A673 (cell line): ENCODE results near the gene EYA4. TPM values are rescaled to one million over a fixed set of nuclear protein-coding genes. Genes with fewer than 3 reads are reported as not detected.
"Not testable (repeated sequence)": the region's sequence is repeated elsewhere in the genome, so short reads cannot be mapped to it uniquely, and the experiment has no call there.

Source experiments
- BruUV-seq: library from RNA; stranded (reverse); fragments of 400-500 nt; replicated peaks from 2 replicates; lab custom pipeline; 2021; lab: Mats Ljungman, UMichigan
- CTCF ChIA-PET: fragments of 300-600 bp; sonication (Branson Sonifier 250); formaldehyde crosslinking; loops from one replicate; lab custom pipeline; 2022; ENCODE audit warnings: antibody characterized with exemption; lab: Charles Lee
- POLR2A ChIA-PET: fragments of 300-600 bp; sonication (Branson Sonifier 250); formaldehyde crosslinking; loops from one replicate; lab custom pipeline; 2022; ENCODE audit warnings: antibody characterized with exemption; ENCODE audit not compliant: low non-redundant PET; lab: Charles Lee
- DNase-seq: peaks from one replicate; pipeline ENCODE4 v3.0.0-alpha.2; 2015; ENCODE audit warnings: low spot score
- H3K27ac ChIP-seq: fragments of 200-600 bp; sonication (generic); 2 replicates; pipeline ENCODE4 v1.5.1; 2016; ENCODE audit warnings: mixed run types, low read depth, mild to moderate bottlenecking, mixed read lengths, antibody characterized with exemption, low read length; ENCODE audit not compliant: poor library complexity, severe bottlenecking
- H3K27me3 ChIP-seq: fragments of 200-600 bp; sonication (generic); replicated peaks from 2 replicates; pipeline ENCODE4 v1.6.1; 2017; ENCODE audit warnings: mixed run types, low read depth, mild to moderate bottlenecking, mixed read lengths, antibody characterized with exemption, low read length; ENCODE audit not compliant: insufficient read depth, poor library complexity
- H3K36me3 ChIP-seq: fragments of 200-600 bp; sonication (generic); 2 replicates; pipeline ENCODE4 v1.6.1; 2016; ENCODE audit warnings: mixed run types, mild to moderate bottlenecking, mixed read lengths, antibody characterized with exemption, low read length; ENCODE audit not compliant: insufficient read depth, poor library complexity, severe bottlenecking
- H3K4me1 ChIP-seq: fragments of 200-600 bp; sonication (generic); 2 replicates; pipeline ENCODE4 v1.6.1; 2017; ENCODE audit warnings: mixed run types, mild to moderate bottlenecking, mixed read lengths, antibody characterized with exemption, low read length; ENCODE audit not compliant: insufficient read depth, poor library complexity, severe bottlenecking
- H3K4me3 ChIP-seq: fragments of 200-600 bp; sonication (generic); 2 replicates; pipeline ENCODE4 v1.5.1; 2016; ENCODE audit warnings: low read depth, mixed run types, mild to moderate bottlenecking, mixed read lengths, low read length; ENCODE audit not compliant: poor library complexity, severe bottlenecking
- H3K9me3 ChIP-seq: fragments of 200-600 bp; sonication (generic); 2 replicates; pipeline ENCODE4 v1.6.1; 2016; ENCODE audit warnings: mixed run types, low read depth, mild to moderate bottlenecking, mixed read lengths, antibody characterized with exemption, low read length; ENCODE audit not compliant: poor library complexity, severe bottlenecking
- EZH2 ChIP-seq: fragments of 200-600 bp; sonication (generic); IDR thresholded peaks from 2 replicates; pipeline ENCODE4 v1.6.1; 2017; ENCODE audit warnings: borderline replicate concordance, low read depth, mild to moderate bottlenecking, mixed read lengths, antibody characterized with exemption, low read length; ENCODE audit not compliant: poor library complexity, severe bottlenecking
- intact Hi-C: fragments of 100-400 bp; cut with micrococcal nuclease; formaldehyde crosslinking; loops from one replicate; pipeline ENCODE4 v1.10.0; 2022; ENCODE audit not compliant: unreplicated experiment
- total RNA-seq: library from RNA; stranded (reverse); gene quantifications from 2 replicates; pipeline ENCODE4 v1.2.3, GENCODE V29; 2021
- TF ChIP-seq, protein P1 (sequence below): fragments of 300-800, 200-600 bp; sonication (generic); conservative IDR thresholded peaks from 2 replicates; pipeline ENCODE4 v1.5.1; 2017; ENCODE audit warnings: low read depth, mild to moderate bottlenecking, antibody characterized with exemption, low read length, moderate library complexity, mixed read lengths

Gene EYA4
- total RNA-seq, 1 experiment from 2014 or later: 1.3 TPM

DNA sequence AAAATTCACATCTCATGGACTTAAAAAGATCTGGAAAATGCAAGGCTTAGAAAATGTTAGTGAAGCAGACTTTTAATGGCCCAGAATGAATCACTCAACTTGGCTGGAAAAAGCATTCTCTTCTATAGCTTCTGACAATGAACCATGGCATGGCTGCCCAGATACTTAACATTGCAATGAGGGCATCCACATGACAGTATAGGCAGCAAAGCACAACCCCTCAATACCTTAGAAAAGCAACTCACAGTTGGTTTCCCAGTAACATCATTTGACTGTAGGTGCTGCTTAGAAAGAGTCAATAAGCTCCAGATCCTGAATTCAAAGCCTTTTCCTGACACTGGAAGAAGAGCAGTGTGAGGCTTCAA is 155.8 kb downstream of the EYA4 start:
- BruUV-seq: no TSS peak
- H3K27me3 ChIP-seq: no peaks in the 10 kb centered on the region
- H3K27ac ChIP-seq: no peak overlapping the region
- ChIA-PET CTCF (no interaction called here), POLR2A (no interaction called here)
- no peaks in the 10 kb centered on the region for H3K36me3 ChIP-seq
- no peaks in the 10 kb centered on the region for H3K9me3 ChIP-seq
- intact Hi-C loops: no loop called here
- TF ChIP-seq, protein P1, sequence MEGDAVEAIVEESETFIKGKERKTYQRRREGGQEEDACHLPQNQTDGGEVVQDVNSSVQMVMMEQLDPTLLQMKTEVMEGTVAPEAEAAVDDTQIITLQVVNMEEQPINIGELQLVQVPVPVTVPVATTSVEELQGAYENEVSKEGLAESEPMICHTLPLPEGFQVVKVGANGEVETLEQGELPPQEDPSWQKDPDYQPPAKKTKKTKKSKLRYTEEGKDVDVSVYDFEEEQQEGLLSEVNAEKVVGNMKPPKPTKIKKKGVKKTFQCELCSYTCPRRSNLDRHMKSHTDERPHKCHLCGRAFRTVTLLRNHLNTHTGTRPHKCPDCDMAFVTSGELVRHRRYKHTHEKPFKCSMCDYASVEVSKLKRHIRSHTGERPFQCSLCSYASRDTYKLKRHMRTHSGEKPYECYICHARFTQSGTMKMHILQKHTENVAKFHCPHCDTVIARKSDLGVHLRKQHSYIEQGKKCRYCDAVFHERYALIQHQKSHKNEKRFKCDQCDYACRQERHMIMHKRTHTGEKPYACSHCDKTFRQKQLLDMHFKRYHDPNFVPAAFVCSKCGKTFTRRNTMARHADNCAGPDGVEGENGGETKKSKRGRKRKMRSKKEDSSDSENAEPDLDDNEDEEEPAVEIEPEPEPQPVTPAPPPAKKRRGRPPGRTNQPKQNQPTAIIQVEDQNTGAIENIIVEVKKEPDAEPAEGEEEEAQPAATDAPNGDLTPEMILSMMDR: no peak
- no peak for TF ChIP-seq EZH2
- no peak overlapping the region for H3K4me3 ChIP-seq
- DNase-seq: no peak
- peaks cover 13% of the 10 kb centered on the region for H3K4me1 ChIP-seq

DNA sequence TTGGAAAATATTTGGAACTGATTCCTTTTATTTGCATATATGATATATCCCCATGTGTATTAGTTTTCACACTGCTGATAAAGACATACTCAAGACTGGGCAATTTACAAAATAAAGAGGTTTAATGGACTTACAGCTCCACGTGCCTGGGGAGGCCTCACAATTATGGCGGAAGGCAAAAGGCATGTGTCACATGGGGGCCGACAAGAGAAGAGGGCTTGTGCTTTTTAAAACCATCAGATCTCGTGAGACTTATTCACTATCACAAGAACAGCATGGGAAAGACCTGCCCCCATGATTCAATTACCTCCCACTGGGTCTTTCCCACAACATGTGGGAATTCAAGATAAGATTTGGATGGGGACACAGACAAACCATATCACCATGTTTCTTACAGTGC is 156.4 kb downstream of the EYA4 start:
- H3K9me3 ChIP-seq, DNase-seq, H3K27ac ChIP-seq, H3K36me3 ChIP-seq, POLR2A ChIA-PET, H3K27me3 ChIP-seq, CTCF ChIA-PET, H3K4me3 ChIP-seq, intact Hi-C loops, BruUV-seq, H3K4me1 ChIP-seq: not testable (repeated sequence)

DNA sequence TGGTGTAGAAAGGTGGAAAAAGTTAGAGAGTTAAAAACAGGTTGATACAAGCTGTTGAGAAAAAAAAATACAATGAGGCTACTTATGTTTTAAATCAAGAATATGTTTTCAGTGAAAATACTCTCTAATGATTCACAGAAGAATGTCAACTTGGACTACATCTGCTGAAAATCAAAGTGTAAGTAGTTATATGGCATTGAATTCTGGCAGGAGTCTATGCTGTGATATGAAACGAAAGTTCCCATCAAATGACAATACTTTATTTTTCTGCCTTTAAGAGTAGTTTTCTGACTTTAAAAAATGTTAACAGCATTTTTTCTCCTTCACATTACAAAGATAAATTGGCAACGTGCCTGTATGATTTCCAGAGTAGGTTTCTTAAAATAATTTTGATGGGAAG is 158.3 kb downstream of the EYA4 start:
- BruUV-seq: no TSS peak
- H3K27me3 ChIP-seq: no peaks in the 10 kb centered on the region
- no peaks in the 10 kb centered on the region for H3K9me3 ChIP-seq
- peaks cover 2% of the 10 kb centered on the region for H3K4me1 ChIP-seq
- TF ChIP-seq EZH2: no peak
- TF ChIP-seq, protein P1: no peak
- ChIA-PET POLR2A (no interaction called here), CTCF (no interaction called here)
- intact Hi-C loops: no loop called here
- no peaks in the 10 kb centered on the region for H3K36me3 ChIP-seq
- no peak overlapping the region for H3K4me3 ChIP-seq
- H3K27ac ChIP-seq: no peak overlapping the region
- DNase-seq: no peak

DNA sequence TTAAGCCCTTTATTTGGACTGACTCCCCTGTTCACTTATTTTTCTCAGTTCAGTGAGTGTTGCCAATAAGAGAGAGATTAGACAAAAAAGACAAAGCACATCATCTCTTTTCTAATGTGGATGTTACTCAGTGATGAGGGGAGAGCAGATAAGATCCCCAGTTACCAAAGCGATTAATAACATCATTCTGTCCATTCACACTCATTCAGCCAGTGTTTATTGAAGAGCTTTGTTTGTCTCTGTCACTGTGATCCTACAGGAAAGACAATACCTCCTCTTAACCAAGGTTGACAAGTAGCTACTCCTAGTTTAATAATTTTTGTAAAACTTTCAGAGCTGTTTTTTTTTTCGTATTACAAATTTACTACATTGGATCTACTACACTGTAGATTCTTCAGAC is 163.0 kb downstream of the EYA4 start:
- TF ChIP-seq, protein P1: no peak
- TF ChIP-seq EZH2: no peak
- no peak for DNase-seq
- ChIA-PET POLR2A (no interaction called here), CTCF (no interaction called here)
- H3K4me3 ChIP-seq: no peak overlapping the region
- intact Hi-C loops: no loop called here
- H3K9me3 ChIP-seq: no peaks in the 10 kb centered on the region
- H3K36me3 ChIP-seq: no peaks in the 10 kb centered on the region
- H3K27me3 ChIP-seq: no peaks in the 10 kb centered on the region
- peaks cover 26% of the 10 kb centered on the region for H3K4me1 ChIP-seq
- BruUV-seq: no TSS peak
- H3K27ac ChIP-seq: no peak overlapping the region
